Breast epithelium (tissue), 3 donors: Measurements from ENCODE around the gene GABPB1.

ENCODE experiments used
- POLR2A ChIP-seq: fragments of 450-650 bp; IDR thresholded peaks from one replicate; pipeline ENCODE4 v1.6.1; 2016; ENCODE audit warnings: antibody characterized with exemption, mild to moderate bottlenecking, moderate library complexity
- POLR2AphosphoS5 ChIP-seq, 3 donors: sonication (generic); formaldehyde crosslinking; IDR thresholded peaks; one replicate each; pipeline ENCODE4 v1.6.1; 2017; ENCODE audit warnings: antibody characterized with exemption in 3 of 3
- TF ChIP-seq, protein P1 (sequence below), 3 donors: fragments of 450-650 bp; IDR thresholded peaks; one replicate each; pipeline ENCODE4 v1.5.1; 2016 to 2017; ENCODE audit warnings: antibody characterized with exemption in 3 of 3, mild to moderate bottlenecking in 3 of 3, moderate library complexity in 3 of 3

DNA sequence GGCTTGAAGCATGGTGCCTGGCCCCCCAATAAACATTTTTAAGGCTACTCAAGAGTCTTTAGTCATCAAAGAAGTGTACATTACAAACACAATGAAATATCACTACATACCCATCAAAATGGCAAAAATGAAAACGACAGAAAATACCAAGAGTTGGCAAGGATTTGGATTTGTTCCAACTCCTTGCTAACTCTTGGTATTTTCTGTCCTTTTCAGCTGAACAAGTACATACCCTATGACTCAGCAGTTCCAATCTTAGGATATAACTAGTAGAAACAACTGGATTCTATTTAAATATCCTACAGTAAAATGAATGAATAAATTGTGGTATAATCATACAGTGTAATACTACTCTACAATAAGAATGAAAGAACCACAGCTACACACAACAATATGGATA is 25.1 kb upstream of the GABPB1 start:
- TF ChIP-seq, protein P1, sequence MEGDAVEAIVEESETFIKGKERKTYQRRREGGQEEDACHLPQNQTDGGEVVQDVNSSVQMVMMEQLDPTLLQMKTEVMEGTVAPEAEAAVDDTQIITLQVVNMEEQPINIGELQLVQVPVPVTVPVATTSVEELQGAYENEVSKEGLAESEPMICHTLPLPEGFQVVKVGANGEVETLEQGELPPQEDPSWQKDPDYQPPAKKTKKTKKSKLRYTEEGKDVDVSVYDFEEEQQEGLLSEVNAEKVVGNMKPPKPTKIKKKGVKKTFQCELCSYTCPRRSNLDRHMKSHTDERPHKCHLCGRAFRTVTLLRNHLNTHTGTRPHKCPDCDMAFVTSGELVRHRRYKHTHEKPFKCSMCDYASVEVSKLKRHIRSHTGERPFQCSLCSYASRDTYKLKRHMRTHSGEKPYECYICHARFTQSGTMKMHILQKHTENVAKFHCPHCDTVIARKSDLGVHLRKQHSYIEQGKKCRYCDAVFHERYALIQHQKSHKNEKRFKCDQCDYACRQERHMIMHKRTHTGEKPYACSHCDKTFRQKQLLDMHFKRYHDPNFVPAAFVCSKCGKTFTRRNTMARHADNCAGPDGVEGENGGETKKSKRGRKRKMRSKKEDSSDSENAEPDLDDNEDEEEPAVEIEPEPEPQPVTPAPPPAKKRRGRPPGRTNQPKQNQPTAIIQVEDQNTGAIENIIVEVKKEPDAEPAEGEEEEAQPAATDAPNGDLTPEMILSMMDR (IDR thresholded peaks at IDR 0.05), result no peak
- TF ChIP-seq POLR2AphosphoS5 (IDR thresholded peaks at IDR 0.05) (no peak), POLR2A (no peak)
